Hematopoietic multipotent progenitor cell treated with erythropoietin and hydrocortisone succinate and interleukin-3 and kit ligand, for 4 days (in vitro differentiated cells): ENCODE data around the gene KCNQ1.

Source experiments
- DNase-seq: peaks from one replicate; pipeline ENCODE4 v3.0.0-alpha.2; 2015

KCNQ1 gene

DNA sequence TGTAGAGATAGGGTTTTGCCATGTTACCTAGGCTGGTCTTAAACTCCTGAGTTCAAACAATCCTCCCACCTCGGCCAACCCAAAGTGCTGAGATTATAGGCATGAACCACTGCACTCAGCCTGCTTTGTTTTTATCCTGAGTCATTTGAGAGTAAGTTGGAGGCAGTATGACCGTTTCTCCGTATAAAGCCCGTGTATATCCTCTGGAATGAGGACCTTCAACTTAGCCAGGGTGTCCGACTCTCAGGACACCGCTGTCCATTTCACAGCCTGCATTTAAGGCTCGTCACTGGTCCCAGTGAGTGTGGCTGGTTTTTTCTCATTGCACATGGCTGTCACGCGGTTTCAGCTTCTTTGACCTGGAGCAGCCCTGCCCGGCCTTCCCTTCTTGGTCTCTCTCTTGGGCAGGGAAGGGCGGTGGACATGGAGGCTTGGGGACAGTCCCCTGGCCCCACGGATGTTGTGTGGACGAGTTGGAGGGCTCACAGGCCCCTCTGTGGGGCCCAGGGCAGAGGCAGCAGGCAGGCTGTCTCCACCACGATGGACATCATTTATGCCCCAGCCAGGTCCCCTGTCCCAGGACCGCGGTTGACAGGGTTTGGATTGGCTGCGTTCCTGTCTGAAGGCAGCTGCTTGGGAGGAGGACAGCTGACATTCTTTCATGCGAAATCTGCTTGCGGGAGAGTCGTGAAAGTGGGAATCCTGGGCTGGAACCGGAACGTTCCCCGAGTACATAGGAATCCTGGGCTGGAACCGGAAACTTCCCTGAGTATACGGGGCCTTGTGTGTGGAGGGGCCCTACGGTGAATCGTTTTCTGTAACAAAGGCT lies 93.3 kb downstream of the KCNQ1 start:
- no peak for DNase-seq

DNA sequence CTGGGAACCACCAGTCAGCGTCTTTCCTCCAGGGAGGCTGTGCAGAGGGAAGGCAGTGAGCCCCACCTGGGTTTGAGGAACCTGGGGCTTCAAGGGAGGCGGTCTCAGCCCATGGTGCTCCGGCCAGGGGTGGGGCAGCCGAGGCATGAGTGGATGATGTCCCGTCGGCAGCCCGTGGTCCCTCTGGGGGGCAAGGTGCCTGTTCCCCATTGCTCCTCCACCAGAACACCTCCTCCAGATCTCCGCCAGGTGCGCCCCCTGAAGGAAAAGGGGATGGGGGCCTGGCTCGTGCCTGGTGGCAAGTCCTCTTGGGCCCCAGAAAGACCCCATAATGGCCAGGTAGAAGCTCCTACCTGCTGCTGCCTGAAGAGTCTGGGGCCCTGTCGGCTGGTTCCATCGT lies 94.1 kb downstream of the KCNQ1 start:
- no peak for DNase-seq

DNA sequence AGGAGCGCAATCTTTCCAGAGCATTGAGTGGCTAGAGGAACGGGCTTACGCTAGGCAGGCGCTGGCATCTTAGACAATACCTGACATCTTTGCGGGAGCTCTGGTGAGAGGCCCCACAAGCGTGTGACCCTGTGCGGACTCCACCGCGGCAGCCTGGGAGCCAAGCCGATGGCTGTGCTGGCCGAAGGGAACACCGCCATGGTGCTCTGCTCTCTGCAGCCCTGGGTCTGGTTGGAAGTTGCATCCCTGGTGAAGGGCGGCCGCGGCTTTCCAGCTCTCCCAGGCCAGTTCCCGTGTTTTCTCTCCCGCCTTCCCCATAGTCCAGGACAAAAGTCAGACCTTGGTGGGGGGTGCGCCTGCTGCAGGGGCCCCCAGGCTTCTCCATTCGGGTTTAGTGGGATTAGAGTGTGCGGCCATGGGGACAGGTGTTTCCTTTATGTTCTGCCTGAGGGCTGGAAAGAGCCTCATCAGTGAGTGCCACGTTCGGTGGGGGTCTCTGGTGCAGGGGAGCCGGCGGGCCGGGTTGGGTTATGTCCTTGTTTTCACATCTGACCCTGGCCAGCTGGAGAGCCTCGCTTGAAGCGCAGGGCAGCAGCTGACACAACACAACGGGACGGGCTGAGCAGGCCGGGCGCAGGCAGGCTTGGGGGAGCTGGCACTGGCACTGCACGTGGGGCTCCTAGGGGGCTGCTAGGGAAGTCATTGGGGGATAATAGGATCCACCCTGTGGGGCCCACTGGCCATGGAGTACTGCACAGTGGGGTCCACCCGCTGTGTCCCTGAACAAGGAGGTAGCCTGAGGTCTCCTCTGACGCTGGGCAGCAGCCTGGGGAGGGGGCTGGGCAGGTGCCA lies 94.8 kb downstream of the KCNQ1 start:
- no peak for DNase-seq

DNA sequence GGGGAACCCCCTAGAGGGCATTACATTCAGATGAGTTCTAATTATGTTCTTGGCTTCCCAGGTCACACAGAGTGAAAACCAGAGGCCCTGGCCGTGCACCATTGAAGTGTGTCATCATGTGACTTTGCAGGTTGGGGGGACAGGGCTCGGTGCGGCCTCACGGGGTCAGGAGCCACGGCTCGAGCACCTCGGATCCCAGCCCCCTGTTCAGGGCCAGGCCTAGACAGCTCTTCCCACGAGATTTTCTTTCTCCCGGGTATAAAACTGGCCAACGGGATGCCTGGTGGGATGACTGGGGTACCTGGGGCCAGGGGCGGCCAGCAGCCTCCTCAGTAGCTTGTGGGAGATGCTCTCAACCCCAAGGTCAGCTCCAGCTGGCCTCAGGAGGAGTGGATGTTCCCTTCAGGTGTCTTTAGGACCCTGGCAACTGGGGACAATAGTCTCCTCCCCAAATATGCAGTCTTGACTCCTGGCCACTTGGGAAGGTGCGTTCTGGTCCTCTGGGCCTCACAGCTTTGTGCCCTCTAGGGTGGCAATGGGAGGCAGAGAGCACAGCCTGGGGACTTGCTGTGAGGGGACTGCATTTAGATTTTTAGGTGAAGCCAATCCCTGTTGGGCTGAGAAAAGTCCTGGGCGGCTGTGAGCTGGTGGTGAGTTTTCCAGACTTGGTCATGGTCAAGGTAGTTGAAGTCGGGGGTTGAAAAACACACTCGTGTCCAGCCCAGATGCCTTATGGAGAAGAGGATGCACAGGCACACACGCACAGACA lies 95.6 kb downstream of the KCNQ1 start:
- DNase-seq: no peak

DNA sequence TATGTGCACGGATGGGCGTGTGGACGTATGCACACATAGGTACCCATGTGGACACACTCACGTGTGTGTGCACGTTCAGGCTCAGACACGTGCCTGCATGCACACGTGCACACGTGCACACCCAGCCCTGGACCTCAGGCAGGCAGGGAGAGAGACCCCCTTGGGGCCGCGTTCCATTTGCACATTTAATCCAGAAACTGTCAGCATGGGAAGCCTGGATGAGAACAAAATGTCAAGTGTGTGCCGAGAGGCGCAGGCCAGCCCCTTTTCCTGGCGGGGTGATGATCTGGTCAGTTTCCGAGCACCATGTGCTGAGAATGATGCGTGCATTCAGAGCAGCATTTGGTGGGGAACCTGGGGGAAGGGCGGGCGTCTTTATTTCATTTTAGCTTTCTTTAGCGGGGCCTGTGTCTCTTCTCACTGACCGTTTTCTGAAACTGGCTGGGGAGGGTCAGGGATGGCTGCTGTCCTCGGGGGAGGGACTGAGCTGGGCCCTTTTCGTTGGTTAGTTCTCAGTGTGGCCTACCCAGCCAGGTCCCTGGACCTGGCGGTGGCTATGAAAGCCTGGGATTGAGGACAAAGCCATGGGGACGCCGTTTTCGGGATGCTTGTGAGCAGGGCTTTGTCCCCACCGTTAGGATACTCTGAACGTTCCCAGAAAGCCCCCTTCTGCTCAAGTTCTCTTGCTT lies 96.3 kb downstream of the KCNQ1 start:
- no peak for DNase-seq

DNA sequence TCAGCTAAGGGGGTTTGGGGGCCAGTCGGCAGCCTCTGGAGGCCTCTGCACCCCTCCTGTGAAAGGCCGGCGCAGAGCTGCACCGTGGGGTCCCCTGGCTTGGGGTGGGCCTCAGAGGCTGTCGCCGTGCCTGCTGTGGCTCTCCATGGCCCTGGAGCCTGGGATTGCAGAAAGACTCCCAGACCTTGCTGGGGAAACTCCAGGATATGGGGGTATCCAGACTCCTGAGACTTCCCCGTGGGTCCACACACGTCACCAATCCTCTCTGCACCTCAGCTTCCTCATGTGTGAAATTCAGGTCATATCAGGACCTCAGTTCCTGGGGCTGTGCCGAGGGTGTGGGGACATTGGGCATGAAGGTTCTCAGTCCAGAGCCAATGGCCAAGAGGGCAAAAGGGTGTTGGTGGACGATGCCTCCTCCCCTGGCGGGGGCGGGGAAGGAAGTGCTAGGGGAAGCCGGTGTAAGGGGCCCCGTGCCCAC lies 97.1 kb downstream of the KCNQ1 start:
- no peak for DNase-seq

DNA sequence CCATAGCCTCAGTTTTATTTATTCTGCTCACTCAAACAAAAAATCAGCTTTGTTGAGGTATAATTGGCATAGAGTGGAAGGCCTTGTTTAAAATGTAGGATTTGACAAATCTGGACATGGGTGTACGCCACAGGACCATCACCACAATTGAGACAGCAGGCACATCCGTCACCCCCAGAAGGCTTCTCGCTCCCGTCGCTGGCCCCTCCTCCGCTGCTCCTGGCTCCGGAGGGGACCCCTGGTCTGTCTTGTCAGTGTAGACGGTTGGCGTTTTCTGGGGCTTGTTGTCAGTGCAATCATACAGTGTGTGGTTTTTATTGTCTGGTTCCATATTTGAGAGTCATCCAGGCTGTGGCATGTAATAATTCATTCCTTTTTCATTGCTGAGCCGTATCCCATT lies 97.6 kb downstream of the KCNQ1 start:
- DNase-seq: no peak

DNA sequence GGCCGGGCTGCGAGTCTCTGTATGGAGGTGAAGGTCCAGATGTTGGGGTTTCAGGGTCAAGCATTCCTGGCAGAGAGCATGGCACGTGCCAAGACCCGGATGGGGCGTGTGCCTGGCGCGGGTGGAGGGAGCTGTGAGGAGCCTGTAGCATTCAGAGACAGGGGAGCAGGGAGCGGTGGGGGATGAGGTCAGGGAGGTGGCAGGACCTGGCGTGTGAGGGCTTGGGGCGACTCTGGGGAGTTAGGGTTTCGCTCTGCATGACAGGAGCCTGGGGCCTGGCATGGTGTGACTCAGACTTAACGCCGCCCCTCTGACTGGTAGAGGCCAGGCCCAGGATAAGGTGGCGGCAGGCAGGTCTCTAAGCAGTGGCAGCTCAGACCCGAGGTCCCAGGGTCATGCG lies 103.0 kb downstream of the KCNQ1 start:
- no peak for DNase-seq

DNA sequence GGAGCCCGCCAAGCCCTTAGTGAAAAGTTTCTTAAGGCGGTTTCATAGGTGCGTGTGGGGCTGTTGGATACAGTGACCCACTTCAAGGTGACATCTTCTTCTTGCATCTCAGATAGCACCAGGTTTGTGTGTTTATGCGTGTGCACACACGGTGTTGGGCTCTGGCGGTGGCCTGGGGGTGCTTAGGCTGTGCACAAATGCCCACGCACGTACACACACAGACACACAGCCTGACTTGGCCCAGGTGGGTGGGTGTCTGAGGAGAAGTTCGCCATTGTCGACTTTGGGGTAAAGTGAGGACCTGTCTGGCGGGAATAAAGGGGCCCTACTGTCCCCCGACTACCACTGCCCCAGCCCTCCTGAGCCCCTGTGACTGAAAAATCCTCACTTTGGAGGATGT lies 103.8 kb downstream of the KCNQ1 start:
- DNase-seq: no peak

DNA sequence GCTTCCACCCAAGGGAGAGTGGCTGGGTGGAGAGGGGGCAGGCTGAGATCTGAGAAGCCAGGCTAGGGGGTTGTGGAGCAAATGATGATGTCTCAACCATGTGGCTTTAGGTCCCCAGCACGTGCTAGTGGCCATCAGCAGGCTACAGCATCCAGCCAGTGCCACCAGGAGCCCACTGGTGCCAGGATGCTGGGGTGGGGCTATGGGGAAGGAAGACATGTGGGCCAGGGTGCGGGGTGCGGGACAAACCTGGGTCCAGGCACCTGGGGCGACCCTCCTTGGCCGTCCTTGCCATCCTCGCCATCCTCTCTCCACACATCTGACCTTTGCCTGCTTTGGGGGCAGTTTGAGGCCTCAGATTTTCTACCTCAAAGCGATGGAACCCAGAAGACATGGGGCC lies 104.3 kb downstream of the KCNQ1 start:
- DNase-seq: no peak

DNA sequence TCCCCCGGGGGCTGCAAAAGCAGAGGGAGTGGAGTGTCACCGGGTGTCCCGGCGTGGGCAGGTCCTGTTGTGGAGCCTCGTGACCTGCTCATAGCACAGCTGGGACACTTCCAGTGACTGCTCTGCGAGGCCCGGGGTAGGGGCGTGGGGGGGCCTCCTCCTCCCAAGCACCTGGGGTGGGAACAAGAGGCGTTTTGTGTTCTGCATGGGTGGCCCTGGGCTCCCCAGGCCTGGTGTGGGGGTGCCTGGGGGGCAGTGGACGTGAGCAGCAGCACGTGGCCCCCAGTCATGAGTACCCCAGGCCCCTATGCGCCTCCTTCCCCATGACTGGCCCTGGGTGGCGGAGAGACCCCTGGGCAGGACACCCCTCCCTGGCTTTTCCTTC lies 104.7 kb downstream of the KCNQ1 start:
- DNase-seq: no peak

DNA sequence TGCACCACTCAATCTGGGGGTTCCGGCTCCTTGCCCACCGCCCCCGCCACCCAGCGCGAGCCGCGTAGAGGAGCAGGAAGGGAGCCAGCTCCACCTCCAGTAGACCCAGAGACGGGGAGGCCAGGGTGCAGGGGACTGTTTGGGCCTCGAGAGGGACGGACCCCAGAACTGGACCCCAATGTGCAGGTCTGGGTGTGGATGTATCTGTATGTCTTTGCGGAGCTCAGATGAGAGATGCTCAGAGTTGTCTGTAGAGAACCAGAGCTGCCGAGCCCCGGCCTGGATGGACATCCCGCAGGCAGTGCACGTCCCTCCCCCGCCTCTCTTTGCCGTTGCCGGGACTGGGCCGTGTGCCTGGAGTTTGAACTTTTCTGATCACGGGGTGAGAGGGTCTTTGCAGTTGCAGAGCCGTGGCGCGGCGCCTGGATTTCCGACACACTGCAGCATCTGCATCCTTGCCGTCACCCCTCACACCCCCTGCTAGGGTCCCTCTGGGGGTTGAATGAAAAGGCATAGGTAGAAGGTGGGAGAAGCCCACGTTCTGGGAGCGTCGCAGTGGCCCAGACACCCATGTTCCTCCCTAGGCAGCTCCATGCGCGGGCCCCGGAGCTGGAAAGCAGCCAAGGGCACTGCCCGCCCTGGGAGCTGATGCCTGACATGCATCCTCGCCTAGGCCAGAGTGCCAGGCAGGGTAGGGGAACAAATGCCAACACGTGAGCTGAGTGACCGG lies 105.2 kb downstream of the KCNQ1 start:
- no peak for DNase-seq

DNA sequence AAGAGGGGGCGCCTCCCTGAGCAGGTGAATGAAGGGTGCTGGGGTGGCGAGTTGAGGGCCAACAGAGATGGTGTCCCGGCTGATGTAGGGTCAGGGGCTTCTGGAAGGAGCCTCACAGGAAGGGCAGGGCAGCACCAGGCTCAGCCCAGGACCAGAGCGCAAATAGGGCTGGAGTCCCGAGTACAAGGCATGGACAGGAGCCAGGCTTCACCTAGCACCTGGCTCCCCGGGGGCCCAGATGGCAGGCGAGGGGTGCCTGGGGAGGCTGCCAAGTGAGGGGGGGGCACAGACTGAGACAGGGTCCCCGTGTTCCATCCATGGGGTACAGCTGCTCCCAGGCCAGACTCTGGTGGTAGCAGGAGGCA lies 105.8 kb downstream of the KCNQ1 start:
- no peak for DNase-seq

DNA sequence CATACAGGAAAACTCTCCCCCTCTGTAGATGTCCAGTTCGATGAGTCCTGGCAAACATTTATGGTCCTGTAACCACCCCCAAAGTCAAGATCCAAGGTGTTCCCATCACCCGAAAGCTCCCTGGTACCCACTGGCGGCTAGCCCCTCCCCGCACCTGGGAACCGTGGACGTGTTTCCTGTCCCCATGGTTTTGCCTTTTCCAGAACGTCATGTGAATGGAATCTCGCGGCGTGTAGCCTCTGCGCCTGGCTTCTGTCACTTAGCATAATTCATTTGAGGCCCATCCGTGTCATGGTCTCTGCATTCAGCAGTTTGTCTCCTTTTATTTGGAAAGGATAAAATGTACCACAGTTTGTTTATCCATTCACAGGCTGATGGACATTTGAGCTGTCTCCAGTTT lies 106.3 kb downstream of the KCNQ1 start:
- DNase-seq: no peak

DNA sequence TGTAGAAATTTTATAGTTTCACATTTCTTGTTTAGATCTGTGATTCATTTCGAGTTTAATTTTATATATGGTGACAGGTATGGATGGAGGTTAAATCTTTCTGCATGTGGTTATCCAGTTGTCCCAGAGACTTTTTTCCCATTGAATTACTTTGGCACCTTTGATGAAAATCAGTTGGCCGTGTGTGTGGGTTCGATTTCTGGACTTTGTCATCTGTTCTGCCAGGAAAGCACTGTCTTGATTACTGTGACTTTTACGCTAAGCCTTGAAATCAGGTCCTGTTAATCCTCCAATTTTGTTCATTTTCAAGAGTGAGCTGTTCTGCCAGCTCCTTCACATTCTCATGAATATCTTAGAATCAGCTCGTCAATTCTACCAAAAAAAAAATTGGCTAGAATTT lies 107.4 kb downstream of the KCNQ1 start:
- DNase-seq: no peak

DNA sequence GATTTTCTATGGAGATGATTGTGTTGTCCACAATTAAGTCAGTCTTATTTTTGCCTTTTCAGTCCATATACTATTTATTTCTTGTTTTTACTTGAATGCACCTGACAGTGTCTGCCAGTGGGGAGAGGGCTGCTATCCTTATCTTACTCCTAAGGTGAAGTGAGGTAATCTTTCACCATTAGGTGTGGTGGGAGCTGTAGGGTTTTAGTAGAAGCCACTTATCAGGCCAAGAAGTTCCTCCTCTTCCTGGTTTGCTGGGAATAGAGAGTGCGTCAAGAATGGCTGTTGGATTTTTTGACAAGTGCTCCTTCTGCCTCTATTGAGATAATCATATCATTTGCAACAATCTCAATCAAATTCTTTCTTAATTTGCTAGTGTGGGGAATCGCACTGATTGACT lies 108.4 kb downstream of the KCNQ1 start:
- no peak for DNase-seq

DNA sequence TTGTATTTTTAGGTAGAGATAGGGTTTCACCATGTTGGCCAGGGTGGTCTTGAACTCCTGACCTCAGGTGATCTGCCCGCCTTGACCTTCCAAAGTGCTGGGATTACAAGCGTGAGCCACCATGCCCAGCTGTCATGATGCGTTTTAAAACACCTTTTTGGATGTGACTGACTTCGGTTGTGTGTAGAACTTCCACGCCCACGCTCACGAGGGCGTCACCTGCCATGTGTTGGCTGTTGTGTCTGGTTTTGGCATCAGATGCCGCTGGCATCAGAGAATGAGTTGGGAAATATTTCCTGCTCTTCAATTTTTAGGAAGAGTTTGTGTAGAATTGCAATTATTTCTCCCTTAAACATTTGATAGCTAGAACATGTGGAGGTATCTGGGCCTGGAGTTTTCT lies 109.1 kb downstream of the KCNQ1 start:
- DNase-seq: no peak

DNA sequence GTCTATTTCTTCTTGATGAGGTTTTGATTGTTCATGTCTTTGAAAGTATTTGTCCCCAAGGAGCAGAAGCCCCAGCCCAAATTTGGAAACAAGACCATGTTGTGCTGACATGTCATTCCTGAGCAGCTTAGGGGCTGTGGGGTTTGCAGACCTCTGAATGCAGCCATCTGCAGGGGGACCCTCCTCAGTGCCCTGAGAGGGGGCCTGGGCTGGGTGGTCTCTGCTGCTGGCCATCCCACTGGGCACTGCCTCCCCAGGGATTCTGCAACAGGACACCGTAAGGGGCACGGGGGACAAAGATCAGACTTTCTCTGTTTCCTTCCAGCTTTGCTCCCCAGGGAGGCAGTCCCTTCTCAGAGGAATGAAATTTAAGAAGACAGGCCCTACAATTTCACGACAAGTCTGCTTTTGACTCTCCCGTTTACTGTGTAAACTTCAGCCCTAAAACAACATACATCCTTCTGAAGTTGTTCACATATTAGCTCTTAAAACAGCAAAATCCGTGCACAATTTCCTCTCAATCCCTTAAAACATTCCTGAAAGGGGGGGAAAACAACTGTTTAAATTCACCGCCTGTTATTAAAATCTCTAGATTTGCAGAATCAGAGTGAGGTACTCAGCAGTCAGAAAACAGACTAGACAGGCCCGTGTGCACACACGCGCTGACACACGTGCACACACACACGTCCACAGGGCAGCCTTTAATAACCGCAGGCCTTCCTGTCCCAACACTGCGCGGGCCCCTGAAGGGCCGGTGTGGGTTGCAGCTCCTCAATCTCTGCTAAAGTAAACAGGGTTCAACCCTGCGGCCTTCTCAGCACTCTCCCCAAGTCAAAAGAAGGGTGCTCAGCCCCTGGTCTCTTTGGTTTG lies 109.8 kb downstream of the KCNQ1 start:
- DNase-seq: no peak

DNA sequence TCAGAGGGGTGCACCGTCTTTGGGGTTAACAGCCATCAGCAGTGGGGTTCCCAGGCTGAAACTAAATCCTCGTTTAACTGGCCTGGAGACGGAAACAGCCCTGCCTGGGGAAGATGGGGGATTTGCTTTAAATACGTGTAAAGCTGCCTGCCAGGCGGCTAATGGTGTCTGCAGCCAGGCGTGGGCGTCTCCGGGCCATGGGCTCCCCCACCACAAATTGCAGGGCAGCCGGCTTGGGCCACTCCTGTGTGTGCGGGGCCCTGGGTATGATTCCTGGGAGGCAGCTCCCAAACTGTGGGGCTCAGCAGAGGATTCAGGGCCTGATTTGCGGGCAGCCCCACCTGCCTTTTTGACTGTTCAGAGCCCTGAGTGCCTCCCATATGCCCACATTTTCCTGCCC lies 110.5 kb downstream of the KCNQ1 start:
- no peak for DNase-seq

DNA sequence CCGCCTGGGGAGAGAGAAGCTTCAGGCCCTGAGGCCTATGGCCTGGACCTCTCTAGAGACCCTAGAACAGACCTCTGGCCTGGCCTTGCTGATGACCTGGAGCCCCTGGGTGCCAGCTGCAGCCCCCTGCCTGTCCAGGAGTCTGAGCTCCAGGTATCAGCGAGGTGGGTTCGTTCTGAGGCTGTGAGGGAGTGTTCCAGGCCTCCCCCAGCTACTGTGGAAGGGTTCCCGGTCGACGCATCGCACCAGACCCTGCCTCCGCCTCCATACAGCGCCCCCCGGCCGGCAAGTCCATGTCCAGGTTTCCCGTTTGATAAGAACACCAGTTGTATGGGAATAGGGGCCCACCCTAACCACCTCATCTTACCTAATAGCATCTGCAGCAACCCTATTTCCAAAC lies 111.1 kb downstream of the KCNQ1 start:
- no peak for DNase-seq

DNA sequence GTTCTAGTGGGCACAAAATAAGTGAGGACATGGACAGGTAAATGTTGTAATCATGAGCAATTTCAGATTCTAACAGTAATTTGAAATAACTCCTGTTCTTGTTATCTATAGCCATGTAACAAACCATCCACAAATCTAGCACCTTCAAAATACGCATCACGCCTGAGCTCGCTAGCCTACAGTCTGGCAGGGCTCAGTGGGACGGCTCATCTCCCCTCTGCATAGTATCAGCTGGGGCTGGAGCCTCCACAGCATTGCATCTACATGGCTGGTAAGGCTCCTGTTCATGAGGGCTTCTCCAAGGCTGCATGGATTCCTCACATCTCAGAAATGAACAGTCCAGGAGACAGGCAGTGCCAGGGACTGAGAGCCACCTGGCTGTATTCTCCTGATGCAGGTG lies 112.6 kb downstream of the KCNQ1 start:
- DNase-seq: no peak
